Suppressor macrophage (primary cell): ENCODE data around the gene RAD51B.
A peak's percentile ranks its signal among the peaks of the same experiment; 100 is the strongest.

Experiments
- DNase-seq, 4 experiments: peaks; one replicate each; pipeline ENCODE4 v3.0.0-alpha.2; 2020 to 2022

RAD51B gene

GRCh38 chr14:68536018-68536410, 716.4 kb downstream of the RAD51B start:
- no peak for DNase-seq

- no peak for DNase-seq
These were observed 719.1 kb downstream of the RAD51B start for GRCh38 chr14:68538639-68539038.

GRCh38 chr14:68539241-68539737, 719.7 kb downstream of the RAD51B start:
- DNase-seq = no peak

GRCh38 chr14:68539789-68540188, 720.2 kb downstream of the RAD51B start:
- DNase-seq = no peak

GRCh38 chr14:68541178-68541896, 721.8 kb downstream of the RAD51B start:
- DNase-seq = no peak

GRCh38 chr14:68542346-68542745, 722.8 kb downstream of the RAD51B start:
- DNase-seq = no peak

GRCh38 chr14:68543516-68543915, 723.9 kb downstream of the RAD51B start:
- peak in 1 of 4 experiments; percentile 32 for DNase-seq

- peak; percentile 54 to 84 (median 78) for DNase-seq
These were observed 724.7 kb downstream of the RAD51B start for GRCh38 chr14:68544081-68544892.

- DNase-seq = no peak
These were observed 727.3 kb downstream of the RAD51B start for GRCh38 chr14:68546839-68547238.

GRCh38 chr14:68547305-68548193, 728.0 kb downstream of the RAD51B start:
- peak in 1 of 4 experiments; percentile 42 for DNase-seq

- DNase-seq = no peak
These were observed 728.9 kb downstream of the RAD51B start for GRCh38 chr14:68548194-68549076.

GRCh38 chr14:68550338-68550715, 730.7 kb downstream of the RAD51B start:
- no peak for DNase-seq

- DNase-seq = peak in 3 of 4 experiments; percentile 34 to 42 (median 41)
These were observed 731.6 kb downstream of the RAD51B start for GRCh38 chr14:68551045-68551683.

GRCh38 chr14:68552075-68552474, 732.5 kb downstream of the RAD51B start:
- DNase-seq = no peak

GRCh38 chr14:68552602-68553001, 733.0 kb downstream of the RAD51B start:
- DNase-seq = peak; percentile 58 to 85 (median 77)

GRCh38 chr14:68553311-68553710, 733.7 kb downstream of the RAD51B start:
- no peak for DNase-seq

GRCh38 chr14:68554231-68554630, 734.7 kb downstream of the RAD51B start:
- DNase-seq = no peak

GRCh38 chr14:68556253-68556652, 736.7 kb downstream of the RAD51B start:
- DNase-seq = no peak

- no peak for DNase-seq
These were observed 738.1 kb downstream of the RAD51B start for GRCh38 chr14:68557648-68558047.

- no peak for DNase-seq
These were observed 738.5 kb downstream of the RAD51B start for GRCh38 chr14:68558096-68558495.

- DNase-seq = no peak
These were observed 740.4 kb downstream of the RAD51B start for GRCh38 chr14:68559949-68560348.
